ENCODE results near the gene AIFM2.
"Not testable (repeated sequence)": the region's sequence is repeated elsewhere in the genome, so short reads cannot be mapped to it uniquely, and the experiment has no call there.

GRCh38 chr10:70179209-70179608, 46.6 kb upstream of the AIFM2 start:
- TF ChIP-seq POLR2AphosphoS5, POLR2A (IDR thresholded peaks at IDR 0.05): not testable (repeated sequence)
